Progenitor cell of endocrine pancreas (in vitro differentiated cells): ENCODE results near the gene ZNF407. TPM values are rescaled to one million over a fixed set of nuclear protein-coding genes. Genes with fewer than 3 reads are reported as not detected.

Experiments
- DNase-seq: peaks from one replicate; pipeline ENCODE4 v3.0.0; 2021; ENCODE audit warnings: low spot score; ENCODE audit not compliant: unreplicated experiment
- H3K27ac Mint-ChIP-seq: 2 replicates; pipeline ENCODE4 v1.8.0; 2021; ENCODE audit warnings: mild to moderate bottlenecking, moderate library complexity, mixed read lengths
- H3K27me3 Mint-ChIP-seq: 2 replicates; pipeline ENCODE4 v1.8.0; 2021; ENCODE audit warnings: mixed read lengths
- H3K36me3 Mint-ChIP-seq: 2 replicates; pipeline ENCODE4 v1.8.0; 2022; ENCODE audit warnings: mixed read lengths; ENCODE audit not compliant: insufficient read depth
- H3K4me1 Mint-ChIP-seq: 2 replicates; pipeline ENCODE4 v1.8.0; 2021; ENCODE audit warnings: low read depth, mixed read lengths
- H3K4me3 Mint-ChIP-seq: 2 replicates; pipeline ENCODE4 v1.8.0; 2021; ENCODE audit warnings: low read depth, mild to moderate bottlenecking, moderate library complexity, mixed read lengths
- H3K9me3 Mint-ChIP-seq: 2 replicates; pipeline ENCODE4 v1.8.0; 2021; ENCODE audit warnings: low read depth, mixed read lengths
- CTCF ChIP-seq: fragments of 200-600 bp; sonication (generic); IDR thresholded peaks from one replicate; pipeline ENCODE4 v1.5.0; 2021; ENCODE audit warnings: antibody characterized with exemption, mild to moderate bottlenecking; ENCODE audit not compliant: unreplicated experiment
- total RNA-seq: library from RNA; stranded (reverse); gene quantifications from 2 replicates; pipeline ENCODE4 v1.2.1, GENCODE V29; 2021

The ZNF407 gene
- total RNA-seq, 1 donor from 2014 or later, result 18.1 TPM

DNA sequence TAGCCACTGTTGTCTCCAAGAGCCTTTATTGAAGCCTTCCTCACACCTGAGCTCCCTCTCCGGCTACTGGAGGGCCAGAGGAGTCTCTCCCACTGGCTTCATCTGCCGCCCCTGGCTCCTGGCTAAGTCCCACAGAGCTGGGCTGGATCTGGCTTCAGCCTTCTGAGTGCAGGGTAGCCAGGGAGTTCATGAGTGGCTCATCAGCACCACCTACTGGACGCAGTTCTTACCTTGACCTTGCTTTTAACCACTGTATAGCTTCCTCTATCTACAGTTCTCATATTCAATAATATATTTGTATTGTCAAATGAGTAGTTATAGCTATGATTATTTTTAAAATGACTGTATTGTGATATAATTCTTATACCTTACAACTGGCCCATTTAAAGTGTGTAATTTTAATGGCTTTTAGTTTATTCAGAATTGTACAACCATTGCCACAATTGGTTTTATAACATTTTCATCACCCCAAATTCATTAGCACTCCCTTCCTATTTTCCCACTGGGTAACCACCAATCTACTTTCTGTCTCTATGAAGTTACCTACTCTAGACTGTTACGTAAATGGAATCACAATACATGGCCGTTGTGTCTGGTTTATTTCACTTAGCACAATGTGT is 45.6 kb upstream of the ZNF407 start:
- Mint-ChIP-seq H3K36me3 (peaks cover 3% of the 10 kb centered on the region), H3K4me3 (no peak overlapping the region), H3K27me3 (peaks cover 8% of the 10 kb centered on the region)

DNA sequence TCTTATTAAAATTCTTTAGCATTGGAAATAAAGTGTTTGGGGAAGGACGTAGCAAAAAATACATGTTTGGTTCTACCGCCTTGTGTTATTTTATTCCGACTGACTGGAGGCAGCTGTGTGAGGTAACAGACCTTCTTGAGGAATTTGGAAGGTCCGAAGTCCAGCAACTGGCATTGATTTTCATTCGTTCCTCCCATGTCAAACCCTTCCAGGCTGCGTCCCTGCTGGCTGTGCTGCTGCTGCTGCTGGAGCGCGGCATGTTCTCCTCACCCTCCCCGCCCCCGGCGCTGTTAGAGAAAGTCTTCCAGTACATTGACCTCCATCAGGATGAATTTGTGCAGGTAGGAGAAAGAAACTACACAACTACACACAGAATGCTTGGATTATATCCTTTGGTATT is 41.5 kb upstream of the ZNF407 start:
- Mint-ChIP-seq H3K36me3 (peaks cover 2% of the 10 kb centered on the region), H3K4me1 (peaks cover 12% of the 10 kb centered on the region), H3K4me3 (peak overlapping the region; percentile 37), H3K27me3 (peaks cover 8% of the 10 kb centered on the region), H3K9me3 (no peaks in the 10 kb centered on the region), H3K27ac (peak overlapping the region; percentile 85)
- DNase-seq, result peak; percentile 41
- no peak for TF ChIP-seq CTCF

More for the DNA sequence above, 45.6 kb upstream of the ZNF407 start:
- DNase-seq, result peak; percentile 61
- Mint-ChIP-seq H3K4me1 (peaks cover 12% of the 10 kb centered on the region), H3K9me3 (peaks cover 14% of the 10 kb centered on the region), H3K27ac (no peak overlapping the region)
- peak; percentile 87 for TF ChIP-seq CTCF

DNA sequence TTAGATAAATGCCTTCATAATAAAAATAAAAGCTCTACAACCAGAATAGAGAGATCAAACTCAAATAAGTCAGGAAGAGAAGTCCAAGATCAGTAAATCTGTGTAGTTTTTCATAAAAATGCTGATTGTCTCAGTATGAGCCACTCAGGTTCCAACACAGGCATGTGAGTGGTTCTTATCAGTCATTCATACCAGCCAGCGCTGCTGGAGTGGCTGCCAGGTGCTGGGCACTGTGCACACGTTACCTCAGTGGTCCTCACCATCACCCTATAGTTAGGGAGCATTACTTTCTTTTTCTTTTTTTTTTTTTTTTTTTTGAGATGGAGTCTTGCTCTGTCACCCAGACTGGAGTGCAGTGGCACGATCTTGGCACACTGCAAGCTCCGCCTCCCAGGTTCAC is 39.6 kb upstream of the ZNF407 start:
- TF ChIP-seq CTCF, result no peak
- Mint-ChIP-seq H3K9me3 (no peaks in the 10 kb centered on the region), H3K36me3 (no peaks in the 10 kb centered on the region), H3K4me3 (no peak overlapping the region), H3K4me1 (peaks cover 23% of the 10 kb centered on the region), H3K27ac (no peak overlapping the region), H3K27me3 (peaks cover 10% of the 10 kb centered on the region)
- DNase-seq, result no peak

DNA sequence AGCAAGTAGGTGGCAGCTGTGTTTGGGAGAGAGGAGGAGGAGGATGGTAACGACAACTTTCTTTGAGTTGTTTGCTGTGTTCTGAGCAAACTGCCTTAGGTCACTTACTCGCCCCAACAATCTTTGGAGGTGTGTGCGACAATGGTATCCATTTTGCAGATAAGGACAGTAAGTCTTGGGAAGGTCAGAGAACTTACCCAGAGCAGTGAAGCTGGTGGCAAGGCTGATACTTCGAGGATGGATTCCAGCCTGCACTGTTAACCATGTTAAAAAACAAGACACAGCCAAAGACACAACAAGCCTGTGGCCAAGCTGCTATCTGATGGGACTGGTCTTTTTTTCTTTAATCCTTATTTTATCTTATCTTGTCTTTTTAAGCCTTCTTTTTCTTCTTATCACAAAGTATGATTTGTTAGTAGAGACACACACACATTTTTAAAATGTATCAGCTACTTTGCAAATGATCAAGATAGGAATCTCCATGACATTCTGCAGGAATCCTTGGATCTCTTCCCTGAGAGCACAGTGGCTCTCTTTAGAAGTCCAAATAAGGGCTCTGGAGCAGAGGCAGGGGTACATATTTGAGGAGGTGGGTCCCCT is 35.4 kb upstream of the ZNF407 start:
- Mint-ChIP-seq H3K4me3 (no peak overlapping the region), H3K9me3 (peaks cover 8% of the 10 kb centered on the region), H3K4me1 (peaks cover 14% of the 10 kb centered on the region), H3K27ac (no peak overlapping the region), H3K36me3 (peaks cover 2% of the 10 kb centered on the region), H3K27me3 (peaks cover 5% of the 10 kb centered on the region)
- no peak for TF ChIP-seq CTCF
- no peak for DNase-seq

GRCh38 chr18:74562775-74563174 is 34.9 kb upstream of the ZNF407 start:
- Mint-ChIP-seq H3K36me3 (peaks cover 2% of the 10 kb centered on the region), H3K4me1 (peaks cover 14% of the 10 kb centered on the region), H3K27ac (no peak overlapping the region), H3K4me3 (no peak overlapping the region), H3K9me3 (peaks cover 8% of the 10 kb centered on the region), H3K27me3 (peaks cover 5% of the 10 kb centered on the region)
- TF ChIP-seq CTCF, result no peak
- no peak for DNase-seq
